CD4-positive, alpha-beta T cell treated with Interleukin-21 for 1 hour (primary cell): ENCODE results near the gene SCEL.
"Not testable (repeated sequence)": the region's sequence is repeated elsewhere in the genome, so short reads cannot be mapped to it uniquely, and the experiment has no call there.

Experiments
- DNase-seq: peaks from one replicate; pipeline ENCODE4 v3.0.0-alpha.2; 2020

The SCEL gene

GRCh38 chr13:77535448-77535847, at the start of gene SCEL:
TSS of gene SCEL (plus strand) at chr13:77535706. CDS start at chr13:77555876, 20,170 bp downstream.
- DNase-seq, result no peak

GRCh38 chr13:77489566-77490337, 45.8 kb upstream of the SCEL start:
- DNase-seq, result no peak

- no peak for DNase-seq
These were observed 42.5 kb upstream of the SCEL start for GRCh38 chr13:77492982-77493381.

- no peak for DNase-seq
These were observed 41.3 kb upstream of the SCEL start for GRCh38 chr13:77494226-77494625.

- no peak for DNase-seq
These were observed 38.2 kb upstream of the SCEL start for GRCh38 chr13:77497350-77497749.

GRCh38 chr13:77497835-77498234, 37.7 kb upstream of the SCEL start:
- DNase-seq, result no peak

DNA sequence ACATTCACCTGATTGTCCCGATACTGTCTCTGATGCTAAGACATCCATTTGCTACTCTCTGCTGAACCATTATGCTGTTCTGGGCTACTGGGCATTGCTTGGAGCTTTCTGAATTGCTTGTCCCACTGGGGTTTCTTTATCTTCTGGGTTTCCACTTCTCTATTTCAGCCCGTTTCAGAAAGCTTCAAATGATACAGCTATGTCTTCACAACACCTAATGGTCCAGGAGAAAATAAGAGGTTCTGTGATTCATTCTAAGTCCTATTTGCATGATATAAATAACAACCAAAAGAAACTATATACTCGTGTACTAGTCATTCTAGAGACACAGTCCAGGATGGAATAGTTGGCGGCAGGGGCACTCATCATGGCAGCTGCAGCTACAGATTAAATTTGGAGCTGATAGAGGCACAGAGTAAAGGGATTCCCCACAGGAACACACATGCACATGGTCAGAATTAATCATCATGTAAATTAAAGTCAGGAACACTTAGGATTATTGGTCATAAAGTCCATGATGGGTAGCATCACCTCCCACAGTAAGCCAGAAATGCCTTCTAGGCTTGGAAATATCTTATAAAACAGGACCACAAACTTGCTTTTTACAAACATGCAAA, 33.3 kb upstream of the SCEL start:
- no peak for DNase-seq

GRCh38 chr13:77503398-77503797, 32.1 kb upstream of the SCEL start:
- DNase-seq, result no peak

- no peak for DNase-seq
These were observed 28.6 kb upstream of the SCEL start for GRCh38 chr13:77506874-77507273.

DNA sequence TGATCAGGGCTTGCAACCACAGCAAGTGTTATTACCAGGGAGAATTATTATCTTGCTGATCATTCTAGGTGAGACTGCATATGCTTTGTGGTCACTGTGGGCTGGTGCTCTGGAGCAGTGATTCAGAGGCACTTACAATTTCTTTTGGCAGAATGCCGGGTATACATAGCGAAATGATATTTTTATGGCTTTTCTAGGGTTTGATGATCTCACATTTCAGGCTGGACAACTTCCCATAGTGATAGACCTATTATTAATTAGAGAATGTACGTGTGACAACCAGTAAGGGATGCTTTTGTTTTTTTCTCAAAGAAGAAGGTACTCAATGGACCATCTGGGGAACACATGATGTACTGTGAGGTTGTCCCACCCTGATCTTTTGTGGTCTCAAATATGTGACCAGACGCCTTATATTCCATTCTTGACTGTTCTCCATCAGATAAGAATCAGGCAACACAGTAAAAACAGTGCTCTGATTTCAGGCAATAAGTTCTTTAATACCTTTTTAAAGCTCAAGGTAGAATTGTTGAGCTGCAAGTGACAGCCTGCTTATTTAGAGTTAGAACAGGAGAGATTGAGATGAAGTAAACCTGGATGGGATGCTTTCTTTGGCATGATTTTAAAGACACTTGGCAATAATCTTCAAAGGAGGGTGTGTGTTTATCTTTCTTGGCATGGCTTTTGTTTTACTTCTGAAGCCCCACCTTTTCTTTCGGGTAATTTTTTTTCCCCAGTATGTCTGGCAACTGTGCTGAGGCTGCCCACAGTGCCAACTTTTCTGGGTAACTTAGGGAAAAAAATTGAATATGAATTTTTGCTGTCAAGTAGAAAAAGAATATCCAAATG, 27.4 kb upstream of the SCEL start:
- DNase-seq, result no peak

GRCh38 chr13:77508959-77509620, 26.4 kb upstream of the SCEL start:
- DNase-seq, result no peak

GRCh38 chr13:77510156-77510555, 25.4 kb upstream of the SCEL start:
- DNase-seq, result no peak

- no peak for DNase-seq
These were observed 24.0 kb upstream of the SCEL start for GRCh38 chr13:77511552-77511951.

DNA sequence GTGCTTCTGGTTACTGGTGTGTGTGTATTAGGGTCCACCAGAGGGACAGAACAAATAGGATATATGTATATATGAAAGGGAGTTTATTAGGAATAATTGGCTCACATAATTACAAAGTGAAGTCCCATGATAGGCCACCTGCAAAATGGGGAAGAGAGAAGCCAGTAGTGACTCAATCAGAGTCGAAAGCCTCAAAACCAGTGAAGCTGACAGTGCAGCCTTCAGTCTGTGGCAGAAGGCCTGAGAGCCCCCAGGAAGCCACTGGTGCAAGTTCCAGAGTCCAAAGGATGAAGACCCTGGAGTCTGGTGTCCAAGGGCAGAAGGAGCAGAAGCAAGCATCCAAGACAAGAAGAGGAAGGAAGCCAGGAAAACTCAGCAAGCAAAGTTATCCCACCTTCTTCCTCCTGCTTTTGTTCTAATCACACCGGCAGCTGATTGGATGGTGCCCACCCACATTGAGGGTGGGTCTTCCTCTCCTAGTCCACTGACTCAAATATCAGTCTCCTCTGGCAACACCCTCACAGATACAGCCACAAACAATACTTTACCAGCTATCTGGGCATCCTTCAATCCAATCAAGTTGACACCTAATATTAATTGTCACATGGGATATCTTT, 21.7 kb upstream of the SCEL start:
- no peak for DNase-seq

DNA sequence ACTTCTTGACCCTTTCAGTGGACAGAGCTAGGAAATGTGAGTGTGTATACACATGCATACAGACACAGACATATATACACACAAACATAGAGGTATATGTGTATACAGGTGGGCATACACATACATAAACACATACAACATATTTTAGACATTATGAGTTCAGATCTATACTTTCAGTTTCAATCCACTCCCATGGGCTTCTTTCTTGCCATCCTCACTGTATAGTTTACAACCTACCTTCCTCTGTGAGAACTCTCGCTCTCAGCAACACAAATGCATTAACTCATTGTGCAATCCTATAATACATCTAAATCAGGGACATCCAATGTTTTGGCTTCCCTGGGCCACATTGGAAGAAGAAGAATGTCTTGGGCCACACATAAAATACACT, 21.2 kb upstream of the SCEL start:
- no peak for DNase-seq

GRCh38 chr13:77515785-77516184, 19.7 kb upstream of the SCEL start:
- DNase-seq, result no peak

DNA sequence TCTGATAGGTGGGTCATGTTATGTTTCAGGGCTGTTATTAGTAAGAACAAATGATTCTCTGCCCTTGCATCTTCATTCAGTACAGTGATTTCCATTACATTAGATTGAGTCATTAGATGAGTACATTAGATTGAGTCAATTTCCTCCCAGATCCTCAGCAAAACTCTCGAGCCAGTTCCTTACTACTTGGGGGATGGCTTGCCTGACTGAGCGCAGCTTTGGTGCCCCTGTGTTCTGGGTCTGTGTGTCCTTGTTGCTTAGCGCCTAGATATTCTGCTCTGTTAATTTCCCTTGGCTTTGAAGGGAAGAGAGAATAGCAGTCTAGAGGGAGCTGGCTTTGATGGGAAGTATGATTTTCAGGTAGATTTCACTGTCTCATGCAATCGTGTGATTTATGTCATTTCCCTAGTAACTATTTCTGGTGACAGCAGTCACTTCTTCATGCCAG, 19.1 kb upstream of the SCEL start:
- no peak for DNase-seq

DNA sequence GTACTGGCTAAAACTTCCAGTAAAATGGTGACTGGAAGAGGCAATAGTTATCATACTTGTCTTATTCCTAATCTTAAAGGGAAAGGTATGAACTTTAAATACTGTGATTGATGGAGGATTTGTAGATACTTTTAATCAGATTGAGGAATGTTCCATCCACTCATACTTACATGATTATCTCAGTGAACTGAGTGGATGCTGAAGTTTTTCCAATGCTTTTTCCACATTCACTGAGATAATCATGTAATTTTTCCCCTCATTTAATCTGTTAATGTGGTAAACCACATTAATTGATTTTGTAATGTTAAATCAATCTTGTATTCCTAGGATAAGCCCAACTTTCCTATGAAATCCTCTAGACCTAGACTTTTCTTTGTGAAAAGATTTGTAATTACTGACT, 17.2 kb upstream of the SCEL start:
- DNase-seq, result no peak

DNA sequence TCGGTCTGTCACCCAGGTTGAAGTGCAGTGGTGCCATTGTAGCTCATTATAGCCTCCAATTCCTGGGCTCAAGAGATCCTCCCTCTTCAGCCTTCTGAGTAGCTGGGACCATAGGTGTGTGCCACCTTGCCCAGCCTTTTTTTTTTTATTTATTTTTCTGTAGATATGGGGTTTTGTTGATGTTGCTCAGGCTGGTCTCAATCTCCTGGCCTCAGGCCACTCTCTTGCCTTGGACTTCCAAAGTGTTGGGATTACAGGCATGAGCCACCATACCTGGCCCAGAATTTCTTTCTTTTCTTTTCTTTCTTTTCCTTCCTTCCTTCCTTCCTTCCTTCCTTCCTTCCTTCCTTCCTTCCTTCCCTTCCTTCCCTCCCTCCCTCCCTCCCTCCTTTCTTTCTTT, 16.1 kb upstream of the SCEL start:
- DNase-seq, result not testable (repeated sequence)

DNA sequence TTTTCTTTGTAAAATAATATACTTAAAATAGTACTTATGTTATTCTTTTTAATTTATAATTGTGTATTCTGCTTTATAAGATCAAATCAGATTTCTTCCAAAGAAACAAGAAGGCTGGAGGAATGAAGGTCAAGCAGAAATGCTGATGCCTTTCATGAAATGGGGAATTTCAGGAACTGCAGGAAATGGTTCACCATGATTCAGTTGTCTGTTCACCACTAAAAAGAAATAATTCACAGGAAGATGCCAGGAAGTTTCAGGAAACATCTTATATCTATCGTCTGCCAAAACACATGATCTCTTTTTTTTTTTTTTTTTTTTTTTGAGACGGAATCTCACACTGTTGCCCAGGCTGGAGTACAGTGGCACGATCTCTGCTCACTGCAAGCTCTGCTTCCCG, 15.7 kb upstream of the SCEL start:
- no peak for DNase-seq

DNA sequence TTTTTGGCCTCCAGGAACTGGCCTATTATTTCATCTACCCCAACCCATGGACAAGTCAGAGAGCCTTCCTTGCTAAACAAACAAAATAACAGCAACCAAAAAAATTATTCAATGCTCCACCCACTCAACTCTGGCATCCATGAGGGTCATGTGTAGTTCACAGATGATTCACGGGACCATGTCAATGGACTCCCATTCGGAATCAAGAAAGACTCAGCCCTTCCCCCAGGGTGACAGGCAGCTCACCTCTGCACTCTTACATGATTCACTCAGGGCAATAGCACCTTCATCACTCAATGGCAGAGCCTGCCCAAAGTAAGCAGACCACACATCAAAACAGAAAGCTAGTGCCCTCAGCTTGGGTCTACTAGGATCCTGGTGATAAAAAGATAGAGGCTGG, 14.3 kb upstream of the SCEL start:
- DNase-seq, result no peak

GRCh38 chr13:77521595-77522367, 13.7 kb upstream of the SCEL start:
- DNase-seq, result no peak
